ENCODE measurements around the gene CHMP4A.

GRCh38 chr14:24246765-24247212, 33.5 kb upstream of the CHMP4A start:
- TF ChIP-seq POLR2A (IDR thresholded peaks at IDR 0.05): no peak
- TF ChIP-seq CTCF (IDR thresholded peaks at IDR 0.05): no peak
- no peak for TF ChIP-seq EP300 (IDR thresholded peaks at IDR 0.05)
